Measurements from ENCODE around the gene TNKS1BP1. TPM values are rescaled to one million over a fixed set of nuclear protein-coding genes. Genes with fewer than 3 reads are reported as not detected.

TNKS1BP1 gene
- total and polyA plus RNA-seq, 2 of the 8 experiments (the other 6 are each of a cell fraction or from before 2014, with no cell fraction given), result 50.0 to 122 TPM

DNA sequence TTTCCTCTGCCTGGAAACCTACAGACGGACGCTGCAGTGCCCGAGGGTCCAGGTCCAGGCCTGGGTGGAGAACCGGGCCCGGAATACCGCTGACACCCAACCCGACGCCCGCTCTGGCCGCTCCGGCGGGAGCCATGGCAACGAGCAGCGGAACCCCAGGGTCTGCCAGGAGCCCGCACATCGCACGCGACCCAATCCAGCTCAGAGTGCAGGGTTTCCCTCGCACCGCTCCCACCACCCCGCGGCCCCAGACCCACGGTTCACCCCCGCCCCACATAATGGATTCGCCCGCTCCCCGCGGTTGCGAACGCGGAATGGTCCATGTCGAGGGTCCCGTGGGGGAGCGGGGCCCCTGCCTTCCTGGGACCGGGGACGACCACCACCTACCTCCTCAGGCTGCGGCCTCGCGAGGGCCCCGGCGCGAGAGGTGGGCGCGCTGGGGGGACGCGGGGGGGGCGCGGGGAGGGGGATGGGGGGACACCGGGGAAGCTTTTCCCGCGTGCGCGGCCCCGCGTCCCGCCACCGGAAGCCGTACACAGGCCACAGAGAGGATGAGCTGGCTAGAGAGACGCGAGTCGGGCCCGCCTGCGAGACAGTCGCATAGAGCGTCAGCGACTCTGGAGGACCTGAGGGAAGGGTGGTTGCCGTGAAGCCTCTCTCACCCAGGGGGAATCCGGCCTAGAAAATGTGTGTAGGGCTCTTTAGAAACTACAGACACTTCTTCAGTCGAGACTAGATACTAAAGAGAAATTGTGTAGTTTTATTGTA lies 10.8 kb upstream of the TNKS1BP1 start, which contains the start of gene SSRP1 (continued):
- TF ChIP-seq CHD1 (IDR thresholded peaks at IDR 0.05; ENCODE audit: low read depth, low read length) (peak; percentile 81), PHF8 (conservative IDR thresholded peaks at IDR 0.05; ENCODE audit: low read depth, low read length) (peak; percentile 70), BRCA1 (IDR thresholded peaks at IDR 0.05; ENCODE audit: low read depth, low read length) (no peak), SP2 (IDR thresholded peaks at IDR 0.05; ENCODE audit: low read length) (peak; percentile 92), CEBPB (IDR thresholded peaks at IDR 0.05; ENCODE audit: low read depth, low read length) (no peak), EP300 (IDR thresholded peaks at IDR 0.05; ENCODE audit: borderline replicate concordance in 1 of 2, low read depth in 2 of 2, low read length in 2 of 2) (peak in 1 of 2 experiments; percentile 96; a peak in 2 of 3 replicates), SUZ12 (IDR thresholded peaks at IDR 0.05; ENCODE audit: low read length) (no peak), KDM4A (IDR thresholded peaks at IDR 0.05; ENCODE audit: low read depth, low read length, severe bottlenecking) (peak; percentile 42), EZH2 (IDR thresholded peaks at IDR 0.05; ENCODE audit: low read depth, low read length, severe bottlenecking) (no peak), GTF2F1 (IDR thresholded peaks at IDR 0.05; ENCODE audit: borderline replicate concordance, low read depth, low read length) (no peak), MAFK (IDR thresholded peaks at IDR 0.05; ENCODE audit: low read depth, low read length) (no peak), TBP (IDR thresholded peaks at IDR 0.05; ENCODE audit: low read depth, low read length) (peak; percentile 74), HDAC2 (IDR thresholded peaks at IDR 0.05; ENCODE audit: borderline replicate concordance in 1 of 2, low read depth in 2 of 2, low read length in 2 of 2) (no peak; a peak in 1 of 4 replicates), CHD2 (IDR thresholded peaks at IDR 0.05; ENCODE audit: low read length) (no peak)
- TF ChIP-seq, protein P1, sequence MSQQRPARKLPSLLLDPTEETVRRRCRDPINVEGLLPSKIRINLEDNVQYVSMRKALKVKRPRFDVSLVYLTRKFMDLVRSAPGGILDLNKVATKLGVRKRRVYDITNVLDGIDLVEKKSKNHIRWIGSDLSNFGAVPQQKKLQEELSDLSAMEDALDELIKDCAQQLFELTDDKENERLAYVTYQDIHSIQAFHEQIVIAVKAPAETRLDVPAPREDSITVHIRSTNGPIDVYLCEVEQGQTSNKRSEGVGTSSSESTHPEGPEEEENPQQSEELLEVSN (IDR thresholded peaks at IDR 0.05), result no peak
